NOMO-1 (cell line): ENCODE data around the gene KHNYN.
"Not testable (repeated sequence)": the region's sequence is repeated elsewhere in the genome, so short reads cannot be mapped to it uniquely, and the experiment has no call there.

Experiments
- DNase-seq, 2 experiments: peaks; one replicate each; lab custom pipeline; 2025; ENCODE audit not compliant: unreplicated experiment in 2 of 2; lab: John Stamatoyannopoulos, UW

The KHNYN gene

DNA sequence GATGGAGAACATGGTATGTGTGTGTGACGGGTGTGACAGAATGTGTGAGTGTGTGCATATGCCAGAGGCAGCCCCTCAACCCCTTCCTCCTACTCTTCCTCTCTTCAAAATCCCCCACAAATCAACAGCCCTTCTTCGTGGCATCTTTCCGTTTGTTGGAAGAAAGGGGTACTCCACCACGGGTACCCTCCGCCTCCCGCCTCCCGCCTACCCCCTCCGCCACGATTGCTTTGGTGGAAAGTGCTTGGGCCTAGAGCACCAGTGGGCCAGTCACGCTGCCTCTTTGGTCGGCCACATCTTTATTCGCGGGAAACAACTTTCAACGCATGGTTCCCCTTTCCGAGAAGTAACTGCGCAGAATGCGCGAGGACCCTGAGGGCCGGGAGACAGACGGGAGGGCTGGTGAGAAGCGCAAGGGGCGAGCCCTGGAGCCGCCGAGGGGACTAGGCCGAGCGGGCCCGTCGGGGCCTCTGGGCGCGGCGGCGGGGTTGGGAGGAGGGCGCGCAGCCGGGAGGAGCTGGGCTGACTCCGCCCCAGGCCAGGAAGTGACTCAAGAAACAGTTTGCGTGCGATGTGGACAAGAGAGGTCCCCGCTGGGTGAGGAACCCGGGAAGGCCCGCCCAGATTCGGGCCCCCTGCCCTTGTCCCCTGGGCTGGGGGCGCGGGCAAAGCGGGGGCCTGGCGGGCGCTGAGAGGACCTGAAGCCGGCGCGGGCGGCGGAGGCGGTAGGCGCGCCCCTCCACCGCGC is at the start of gene KHNYN, which contains the start of gene CBLN3:
KHNYN (plus strand) TSS at position 560 of the 748 bp plus-strand sequence. CDS start 777 bp downstream, outside the sequence.
CBLN3 (minus strand) TSS at position 274 of the 748 bp plus-strand sequence. CDS start 614 bp downstream, outside the sequence.
- DNase-seq: peak; percentile 87 to 93

DNA sequence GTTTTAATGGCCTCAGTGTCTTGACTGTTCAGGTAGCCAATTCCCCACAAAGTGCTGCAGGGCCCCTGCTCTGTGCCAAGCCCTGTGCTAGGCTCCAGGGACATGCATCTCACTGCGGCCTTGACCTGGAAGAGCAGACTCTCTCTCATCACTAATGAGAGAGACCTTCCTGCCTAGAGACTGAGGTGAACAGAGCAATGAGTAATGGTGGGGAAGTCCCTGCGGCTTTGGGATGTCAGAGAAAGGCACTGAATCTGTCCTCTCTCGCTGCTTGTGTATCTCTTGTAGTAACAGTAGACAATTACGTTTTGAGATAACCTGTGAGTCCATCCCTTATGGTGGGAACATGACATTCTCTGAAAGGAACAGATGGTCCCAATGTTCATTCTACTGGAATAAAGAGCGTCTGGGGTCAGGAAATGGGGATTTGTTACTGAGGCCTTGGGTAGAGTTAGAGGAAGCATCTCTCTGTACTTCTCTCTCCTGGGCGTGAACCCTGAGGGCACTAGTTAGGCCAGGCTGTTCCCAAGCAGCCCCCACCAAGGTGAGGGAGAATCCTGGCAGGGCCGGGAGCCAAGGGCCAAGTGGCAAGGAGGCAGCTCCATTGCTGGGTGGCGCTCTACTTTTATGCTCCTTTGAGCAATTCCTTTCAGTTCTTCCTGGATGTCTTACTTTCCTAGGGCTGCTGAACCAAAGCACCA is 48.2 kb upstream of the KHNYN start:
- no peak for DNase-seq

DNA sequence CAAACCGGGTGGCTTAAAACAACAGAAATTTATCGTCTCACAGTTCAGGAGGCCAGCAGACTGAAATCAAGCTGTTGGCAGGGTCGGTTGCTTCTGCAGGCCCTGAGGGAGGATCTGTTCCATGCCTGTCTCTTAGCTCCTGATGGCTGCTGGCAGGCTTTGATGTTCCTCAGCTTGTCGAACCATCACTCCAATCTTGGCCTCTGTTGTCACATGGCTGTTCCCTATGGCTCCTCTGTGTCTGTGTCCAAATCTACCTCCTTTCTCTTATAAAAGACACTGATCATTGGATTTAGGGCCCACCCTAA is 47.7 kb upstream of the KHNYN start:
- DNase-seq: no peak

DNA sequence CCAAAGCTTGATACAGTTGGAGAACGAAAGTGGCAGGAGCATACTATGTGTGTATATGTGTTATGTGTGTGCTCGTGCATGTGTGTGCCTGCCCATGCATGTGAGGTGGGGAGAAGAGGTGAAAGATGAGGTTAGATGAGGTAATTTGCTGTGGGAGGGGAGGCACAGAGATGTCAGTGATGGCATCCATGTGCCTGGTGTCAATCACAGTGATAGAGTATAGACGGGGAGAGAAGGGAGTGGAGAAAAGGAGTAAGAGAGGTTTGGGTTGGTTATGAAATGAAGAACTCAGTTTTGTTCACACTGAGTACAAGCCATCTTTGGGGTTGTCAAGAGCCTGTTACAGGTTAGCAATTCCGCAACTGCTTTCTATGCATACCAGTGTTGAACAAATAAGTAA is 45.6 kb upstream of the KHNYN start:
- no peak for DNase-seq

DNA sequence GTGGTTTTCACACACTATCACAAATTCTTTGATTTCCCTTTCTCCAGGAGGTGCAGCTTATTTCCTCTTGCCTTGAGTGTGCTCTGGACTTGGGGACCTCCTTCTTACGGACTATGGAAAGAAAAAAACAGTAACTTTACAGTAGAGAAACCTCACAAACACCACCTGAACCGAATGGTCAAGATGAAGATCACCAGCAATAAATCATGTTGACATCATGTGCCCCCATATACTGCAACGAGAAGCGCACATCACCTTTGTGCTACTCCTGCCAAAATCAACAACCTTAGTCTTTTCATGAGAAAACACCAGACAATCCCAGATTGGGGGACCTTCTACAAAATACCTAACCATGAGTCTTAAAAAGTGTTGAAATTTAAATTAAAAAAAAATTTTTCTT is 44.2 kb upstream of the KHNYN start:
- DNase-seq: no peak

DNA sequence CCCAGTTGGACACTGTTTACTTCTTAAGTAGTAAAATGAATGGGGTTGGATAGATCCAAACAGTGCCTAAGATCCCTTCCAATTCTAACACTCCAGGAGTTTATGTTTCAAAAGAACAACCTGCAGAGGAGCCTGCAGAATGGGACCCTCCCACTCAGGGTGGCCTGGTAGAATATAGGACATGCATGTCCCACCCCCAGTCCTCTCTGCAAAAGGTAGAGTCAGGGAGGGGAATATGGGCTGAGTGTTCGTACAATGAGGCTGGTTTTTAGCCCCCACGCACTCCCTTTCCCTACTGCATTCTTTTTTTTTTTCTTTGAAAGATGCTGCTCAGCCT is 42.8 kb upstream of the KHNYN start:
- DNase-seq: no peak

DNA sequence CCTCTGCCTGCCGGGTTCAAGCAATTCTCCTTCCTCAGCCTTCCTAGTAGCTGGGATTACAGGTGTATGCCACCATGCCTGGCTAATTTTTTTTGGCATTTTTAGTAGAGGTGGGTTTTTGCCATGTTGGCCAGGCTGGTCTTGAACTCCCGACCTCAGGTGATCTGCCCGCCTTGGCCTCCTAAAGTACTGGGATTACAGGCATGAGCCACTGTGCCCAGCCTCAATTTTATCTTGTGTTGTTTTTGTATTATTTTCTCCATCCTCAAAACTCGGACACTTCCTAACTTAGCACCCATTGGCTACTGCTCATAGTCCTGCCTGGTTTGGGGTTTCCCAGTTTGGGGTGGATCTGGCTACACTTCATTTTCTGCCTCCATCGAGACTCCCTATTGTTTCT is 42.2 kb upstream of the KHNYN start:
- not testable (repeated sequence) for DNase-seq

DNA sequence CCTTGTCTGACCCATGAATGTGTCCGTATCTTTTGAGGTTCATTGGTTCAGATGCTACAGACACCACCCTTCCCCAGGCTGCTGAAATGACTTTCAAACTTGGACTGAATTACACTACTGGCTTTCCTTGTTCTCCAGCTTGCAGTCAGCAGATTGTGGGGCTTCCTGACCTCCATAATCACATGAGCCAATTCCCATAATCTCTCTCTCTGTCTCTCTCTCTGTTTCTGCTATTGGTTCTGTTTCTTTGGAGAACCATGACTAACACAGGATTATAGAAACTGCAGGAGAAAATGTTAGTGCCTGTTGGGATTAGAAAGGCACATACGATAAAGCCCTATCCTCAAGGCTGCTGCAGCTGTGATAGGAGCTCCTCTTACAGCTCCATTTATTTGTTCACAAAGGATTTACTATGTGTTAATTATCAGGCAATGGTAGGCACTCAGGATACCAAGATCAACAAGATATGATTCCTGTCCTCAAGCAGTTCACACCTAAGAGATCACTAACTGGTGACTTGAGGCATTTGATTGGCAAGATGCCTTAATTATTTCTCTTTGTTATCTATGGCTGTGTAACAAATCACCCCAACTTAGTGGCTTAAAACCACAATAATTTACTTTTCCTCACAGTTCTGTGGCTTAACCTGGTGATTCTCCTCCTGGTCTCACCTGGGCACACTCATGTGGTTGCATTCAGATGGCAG is 41.1 kb upstream of the KHNYN start:
- no peak for DNase-seq

DNA sequence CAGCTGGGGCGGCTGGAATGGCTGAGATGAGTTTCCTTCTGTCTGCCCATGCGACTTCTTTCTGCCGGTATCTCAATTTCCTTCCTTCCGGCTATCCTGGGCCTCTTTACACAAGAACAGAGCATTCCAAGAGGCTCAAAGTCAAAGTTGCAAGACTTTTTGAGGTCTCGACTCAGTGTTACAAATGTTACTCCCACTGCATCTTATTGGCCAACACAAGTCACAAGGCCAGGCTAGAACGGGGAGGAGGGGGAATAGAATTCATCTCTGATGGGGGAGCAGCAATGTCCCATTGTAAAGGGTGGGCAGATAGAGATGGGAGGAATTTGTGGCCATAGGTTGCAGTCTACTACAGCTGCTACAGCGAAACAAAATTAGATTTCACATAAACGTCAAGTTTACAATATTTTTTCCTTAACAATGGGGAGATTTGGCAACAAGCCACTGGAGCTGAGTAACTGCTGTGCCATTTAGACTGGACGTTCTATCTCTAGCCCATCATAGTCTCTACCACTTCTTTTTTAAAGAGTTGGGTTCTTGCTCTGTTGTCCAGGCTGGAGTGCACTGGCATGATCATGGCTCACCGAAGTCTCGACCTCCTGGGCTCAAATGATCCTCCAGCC is 40.4 kb upstream of the KHNYN start:
- DNase-seq: no peak

DNA sequence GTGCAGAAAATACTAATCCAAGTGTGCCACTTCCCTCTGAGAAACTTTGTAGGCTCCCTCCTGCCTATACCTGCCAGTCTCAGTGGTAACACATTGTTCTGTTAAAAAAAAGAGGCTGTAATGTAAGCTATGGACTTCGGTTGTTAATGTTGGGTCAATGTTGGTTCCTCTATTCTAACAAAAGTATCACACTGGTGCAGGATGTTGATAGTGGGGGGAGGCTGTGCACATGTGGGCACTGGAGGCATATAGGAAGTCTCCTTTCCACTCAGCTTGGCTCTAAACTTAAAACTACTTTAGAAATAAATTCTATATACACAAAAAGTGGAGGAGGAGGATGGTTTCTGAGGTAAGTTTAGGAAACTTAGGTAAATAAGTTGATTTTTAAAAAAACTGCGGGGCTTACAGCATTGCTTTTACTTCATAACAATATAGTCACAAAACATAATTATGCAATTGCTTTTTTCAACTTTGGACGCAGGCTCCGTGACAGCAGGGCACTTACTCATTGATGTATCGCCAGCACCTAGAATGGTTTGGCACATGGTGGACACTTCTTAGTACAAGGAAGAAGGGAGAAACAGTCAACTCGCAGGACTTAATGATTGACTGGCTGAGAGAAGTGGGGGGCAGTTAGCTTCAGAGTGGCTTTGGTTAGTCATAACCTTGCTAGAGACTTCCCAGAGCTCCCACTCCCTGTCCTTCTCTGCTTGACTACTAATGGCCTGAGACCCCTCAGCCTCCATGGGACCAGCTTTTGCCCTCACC is 38.9 kb upstream of the KHNYN start:
- peak; percentile 13 to 27 for DNase-seq

DNA sequence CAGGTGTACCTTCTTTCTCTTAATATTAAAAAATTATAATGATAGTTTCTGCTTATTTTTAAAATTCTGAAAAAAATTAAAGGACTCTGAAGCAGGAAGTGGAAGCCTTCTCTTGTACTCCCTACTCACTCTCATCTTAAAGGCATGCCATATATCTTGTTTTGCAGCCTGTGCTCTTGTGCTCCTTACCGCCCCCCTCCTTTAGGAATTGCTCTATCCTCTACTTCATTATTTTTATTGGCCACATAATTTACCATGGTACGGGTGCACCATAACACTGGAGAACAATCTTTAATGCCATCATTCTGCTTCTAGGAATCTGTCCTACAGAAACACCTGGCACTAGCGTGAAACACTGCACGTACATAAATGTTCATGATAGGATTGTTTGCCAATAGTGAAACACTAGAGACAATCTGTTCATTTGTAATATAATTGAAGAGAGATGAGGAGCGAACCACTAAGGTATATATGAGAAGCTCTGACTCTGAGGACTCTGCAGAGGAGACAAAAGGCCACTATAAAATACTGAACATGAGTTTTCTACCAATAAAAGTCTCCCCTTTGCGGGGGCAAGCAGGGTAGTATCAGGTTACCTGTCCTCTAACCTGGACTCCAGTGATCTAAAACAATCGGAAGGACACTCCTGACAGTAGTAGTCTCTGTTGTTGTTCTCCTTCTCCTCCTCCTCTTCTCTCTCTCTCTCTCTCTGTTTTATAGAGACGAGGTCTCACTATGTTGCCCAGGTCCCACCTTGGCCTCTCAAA is 37.2 kb upstream of the KHNYN start:
- DNase-seq: no peak

DNA sequence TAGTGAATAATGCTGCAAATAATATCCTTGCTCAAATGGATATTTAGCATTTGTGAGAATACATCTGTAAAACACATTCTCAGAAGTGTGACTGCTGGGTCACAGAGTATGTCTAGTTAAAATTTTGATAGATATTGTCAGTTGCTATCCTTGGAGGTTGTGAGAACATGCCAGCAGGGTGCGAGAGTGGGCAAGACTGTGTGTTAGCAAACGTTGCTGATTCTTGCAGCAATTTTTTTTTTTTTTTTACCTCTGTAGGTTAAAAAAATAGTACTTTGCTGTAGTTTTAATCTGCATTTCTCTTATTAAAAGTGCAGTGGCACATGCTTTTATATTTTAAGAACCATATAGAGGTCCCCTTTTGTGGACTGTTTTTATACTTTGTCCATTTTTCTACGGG is 35.5 kb upstream of the KHNYN start:
- DNase-seq: no peak

DNA sequence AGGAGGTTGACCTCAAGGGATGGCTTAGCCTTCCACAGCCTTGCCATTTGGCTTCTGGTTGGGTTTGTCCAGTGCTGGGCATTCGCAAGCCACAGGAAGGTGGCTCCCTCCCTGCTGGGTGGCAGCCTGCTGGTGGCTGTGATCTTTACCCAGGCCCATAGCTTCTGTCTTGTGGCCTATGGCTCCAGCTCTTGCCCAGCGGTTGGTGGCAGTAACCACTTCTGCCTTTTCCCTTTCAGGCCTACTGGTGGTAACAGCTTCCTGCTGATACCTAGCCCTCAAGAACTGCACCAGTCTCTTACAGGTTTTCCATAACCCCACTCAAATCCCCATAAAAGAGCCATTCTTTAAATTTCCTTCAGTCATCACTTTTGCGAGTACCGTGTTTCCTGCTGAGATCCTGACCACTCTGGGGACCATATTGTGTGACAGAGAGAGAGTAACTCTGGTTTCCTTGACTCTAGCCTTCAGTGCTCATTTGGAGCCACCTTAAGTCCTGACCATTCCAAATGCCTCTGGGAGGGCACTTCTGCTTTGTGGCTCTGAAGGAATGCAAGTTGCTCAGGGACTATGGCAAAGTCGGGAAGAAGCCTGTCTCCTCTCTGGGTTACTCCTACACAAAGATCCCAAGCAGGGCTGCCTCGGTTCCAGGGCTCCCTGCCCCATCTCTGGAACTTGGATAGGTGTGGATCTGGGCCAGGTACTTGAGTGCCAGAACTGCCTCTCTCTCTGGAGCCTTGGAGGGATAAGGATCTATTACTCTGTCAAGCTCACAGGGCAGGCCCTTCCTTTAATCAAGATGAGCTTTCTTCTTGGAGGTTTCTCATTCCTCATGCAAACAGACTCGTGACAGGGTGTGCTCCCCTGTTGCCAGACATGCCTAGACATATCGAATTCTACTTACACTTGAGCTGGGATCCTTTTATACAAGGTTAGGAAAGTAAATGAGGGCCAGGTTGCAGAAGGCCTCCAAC is 33.9 kb upstream of the KHNYN start:
- peak; percentile 20 to 64 for DNase-seq

DNA sequence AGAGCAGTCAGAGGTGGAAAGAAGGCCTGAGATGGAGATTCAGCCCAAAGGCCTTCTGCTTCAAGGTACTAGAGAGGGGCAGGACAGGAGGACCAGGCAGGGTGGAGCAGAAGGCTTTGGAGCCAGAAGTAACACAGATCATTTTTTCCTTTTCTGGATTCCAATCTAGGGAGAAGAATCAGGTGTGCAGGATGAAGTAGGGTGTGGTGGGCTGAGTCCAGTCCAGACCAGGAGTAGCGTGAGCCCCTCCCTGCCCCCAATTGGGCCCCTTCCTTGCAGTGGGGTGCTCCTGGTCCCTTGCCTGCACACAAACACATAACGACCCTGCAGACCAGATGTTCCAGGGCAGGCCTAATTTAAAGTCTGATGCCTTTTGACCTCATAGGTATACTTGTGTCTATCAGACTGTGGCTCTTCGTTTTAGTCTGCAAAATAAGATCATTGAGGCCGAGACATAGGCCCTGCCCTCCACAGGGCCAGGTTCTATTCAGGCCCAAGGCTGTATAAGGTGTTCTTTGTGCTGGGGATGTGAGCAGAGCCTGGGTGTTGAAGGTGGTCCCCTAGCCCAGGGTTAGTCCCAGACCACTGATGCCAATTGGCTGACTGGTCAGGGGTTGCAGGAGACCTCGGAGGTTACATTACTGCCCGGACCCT is 32.0 kb upstream of the KHNYN start:
- no peak for DNase-seq

DNA sequence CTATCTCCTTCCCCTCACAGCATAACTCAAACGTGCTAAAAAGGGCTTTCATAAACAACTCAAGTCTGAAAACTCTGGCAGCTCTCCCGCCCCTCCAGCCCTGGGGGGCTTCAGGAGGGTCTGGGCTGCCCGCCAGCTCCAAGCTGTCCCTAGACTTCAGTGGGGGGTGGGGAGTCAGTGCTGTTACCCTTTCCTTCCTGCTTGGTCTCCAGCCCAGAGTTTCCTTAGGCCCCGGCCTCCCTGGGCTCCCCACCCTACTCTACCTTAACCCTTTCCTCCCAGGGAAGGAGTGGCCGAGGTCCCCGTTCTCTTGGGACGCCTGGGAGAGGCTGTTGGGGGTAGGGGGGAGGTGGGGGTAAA is 31.5 kb upstream of the KHNYN start:
- no peak for DNase-seq

DNA sequence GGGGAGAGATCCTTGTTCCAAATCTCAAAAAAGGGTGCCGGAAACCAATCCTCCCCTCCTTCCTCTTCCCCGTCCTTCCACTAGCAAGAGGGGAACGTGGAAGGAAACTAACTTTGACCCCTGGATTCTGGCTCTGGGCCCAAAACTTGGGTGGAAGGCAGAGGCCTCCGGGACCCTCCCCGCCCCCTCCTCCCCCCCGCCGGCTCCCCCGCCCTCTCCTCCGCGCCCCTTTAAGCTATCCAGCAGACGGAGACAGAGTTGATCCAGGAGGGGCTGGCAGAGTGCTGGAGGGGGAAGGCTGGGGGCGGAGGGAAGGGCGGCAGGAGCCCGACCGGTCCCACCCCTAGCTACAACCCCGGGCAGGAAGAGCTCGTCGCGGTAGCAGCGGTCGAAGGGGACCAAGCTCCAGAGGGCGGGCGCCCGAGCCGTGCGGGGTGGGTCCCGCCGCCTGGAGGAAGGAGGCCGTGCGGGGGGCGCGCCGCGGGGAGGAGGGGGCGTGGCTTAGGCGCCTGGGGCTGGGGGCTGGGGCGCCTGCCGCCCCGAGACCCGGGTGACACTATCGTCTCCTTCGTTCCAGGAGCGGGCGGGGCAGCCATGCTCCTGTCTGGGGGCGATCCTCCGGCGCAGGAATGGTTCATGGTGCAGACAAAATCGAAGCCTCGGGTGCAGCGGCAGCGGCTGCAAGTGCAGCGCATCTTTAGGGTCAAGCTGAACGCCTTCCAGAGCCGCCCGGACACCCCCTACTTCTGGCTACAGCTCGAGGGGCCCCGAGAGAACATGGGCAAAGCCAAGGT is 30.9 kb upstream of the KHNYN start, which contains the start of gene NYNRIN:
NYNRIN (plus strand) TSS at position 351 of the 794 bp plus-strand sequence; CDS start at position 595, 244 bp downstream.
- no peak for DNase-seq

DNA sequence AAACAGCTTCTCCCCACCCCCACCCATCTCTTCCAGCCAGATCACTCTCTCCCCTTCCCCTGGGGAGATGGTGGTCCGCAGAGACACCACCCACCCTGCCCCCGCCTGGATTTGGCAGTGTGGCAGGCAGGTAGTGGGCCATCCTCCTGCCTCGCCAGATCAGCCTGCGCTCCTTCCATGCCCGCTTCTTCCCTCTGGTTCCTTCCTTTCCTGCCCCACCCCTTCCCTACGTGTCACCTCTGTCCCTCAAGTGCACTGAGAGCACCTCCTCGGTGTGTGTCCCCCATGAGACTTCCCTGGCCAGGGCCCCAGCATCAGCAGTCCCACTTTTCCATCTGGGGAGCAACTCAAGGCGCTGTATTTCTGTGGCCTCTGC is 30.3 kb upstream of the KHNYN start:
- DNase-seq: no peak
